ENCODE data around the gene TELO2. TPM values are rescaled to one million over a fixed set of nuclear protein-coding genes. Genes with fewer than 3 reads are reported as not detected.

The TELO2 gene
- total and polyA plus RNA-seq, 11 donors = 11.8 to 29.6 (median 17.0) TPM

DNA sequence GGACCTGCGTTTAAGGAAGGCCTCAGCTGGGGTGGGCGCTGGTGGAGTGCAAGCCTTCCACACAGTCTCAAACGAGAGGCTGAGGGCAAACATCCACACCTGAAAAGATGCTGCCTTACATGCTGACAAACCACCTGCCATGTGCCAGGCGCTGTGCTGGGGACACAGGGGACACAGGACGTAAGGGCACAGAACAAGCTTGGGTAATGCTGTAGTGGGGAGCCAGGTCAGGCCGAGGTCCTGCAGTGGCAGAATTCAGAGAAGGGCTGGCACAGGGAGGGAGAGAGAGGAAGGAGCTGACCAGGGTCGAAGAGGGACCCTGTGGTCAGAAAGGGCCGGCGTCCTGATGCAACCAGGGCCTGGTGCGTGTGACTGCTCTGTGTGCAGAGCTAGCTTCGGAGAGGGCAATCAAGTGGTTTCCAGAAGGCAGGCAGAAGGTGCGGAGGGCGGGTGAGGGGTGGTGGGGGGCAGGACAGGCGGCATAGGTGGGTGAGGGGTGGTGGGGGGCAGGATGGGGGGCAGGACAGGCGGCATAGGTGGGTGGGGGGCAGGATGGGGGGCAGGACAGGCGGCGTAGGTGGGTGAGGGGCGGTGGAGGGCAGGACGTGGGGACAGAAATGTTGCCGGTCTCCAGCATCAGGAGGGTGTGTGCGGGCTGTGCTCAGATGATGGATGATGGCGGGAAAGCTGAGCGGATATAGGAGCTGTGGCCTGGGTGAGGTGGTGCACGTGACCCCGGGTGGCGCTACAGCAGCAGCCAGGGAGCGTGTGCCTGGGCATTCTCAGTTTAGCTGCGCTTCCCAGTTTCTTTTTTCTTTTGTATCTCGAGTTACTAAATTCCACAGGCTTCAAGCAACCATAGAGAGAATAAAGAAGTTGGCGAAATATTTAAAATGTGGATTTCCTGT is 18.8 kb downstream of the TELO2 start:
- peaks cover 0 to 18% (median 3%) of the 10 kb centered on the region in 12 donors for H3K9me3 ChIP-seq
- DNase-seq = no peak
- TF ChIP-seq, protein P1, sequence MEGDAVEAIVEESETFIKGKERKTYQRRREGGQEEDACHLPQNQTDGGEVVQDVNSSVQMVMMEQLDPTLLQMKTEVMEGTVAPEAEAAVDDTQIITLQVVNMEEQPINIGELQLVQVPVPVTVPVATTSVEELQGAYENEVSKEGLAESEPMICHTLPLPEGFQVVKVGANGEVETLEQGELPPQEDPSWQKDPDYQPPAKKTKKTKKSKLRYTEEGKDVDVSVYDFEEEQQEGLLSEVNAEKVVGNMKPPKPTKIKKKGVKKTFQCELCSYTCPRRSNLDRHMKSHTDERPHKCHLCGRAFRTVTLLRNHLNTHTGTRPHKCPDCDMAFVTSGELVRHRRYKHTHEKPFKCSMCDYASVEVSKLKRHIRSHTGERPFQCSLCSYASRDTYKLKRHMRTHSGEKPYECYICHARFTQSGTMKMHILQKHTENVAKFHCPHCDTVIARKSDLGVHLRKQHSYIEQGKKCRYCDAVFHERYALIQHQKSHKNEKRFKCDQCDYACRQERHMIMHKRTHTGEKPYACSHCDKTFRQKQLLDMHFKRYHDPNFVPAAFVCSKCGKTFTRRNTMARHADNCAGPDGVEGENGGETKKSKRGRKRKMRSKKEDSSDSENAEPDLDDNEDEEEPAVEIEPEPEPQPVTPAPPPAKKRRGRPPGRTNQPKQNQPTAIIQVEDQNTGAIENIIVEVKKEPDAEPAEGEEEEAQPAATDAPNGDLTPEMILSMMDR (IDR thresholded peaks at IDR 0.05) = no peak
- no peak for TF ChIP-seq POLR2A (IDR thresholded peaks at IDR 0.05)
- no peaks in the 10 kb centered on the region for H3K27me3 ChIP-seq
- peaks cover 0 to 22% (median 5%) of the 10 kb centered on the region in 9 donors for H3K36me3 ChIP-seq
- H3K4me1 ChIP-seq = peaks cover 6 to 44% (median 24%) of the 10 kb centered on the region in 12 donors
- WGBS, 4 donors = 81 to 84% (median 83%) methylated on average over 30 of the region's 30 CpGs
- no peak overlapping the region for H3K4me3 ChIP-seq
- H3K27ac ChIP-seq = peak overlapping the region in 4 of 12 donors; percentile 9 to 95 (median 24)
- ATAC-seq = no peak
- intact Hi-C loops (cut with DNase I) = loop anchor here in 1 of 10 donors (2.0 kb wide), 1 partner anchor 21 kb away; the partner anchor contains the start of gene TMEM204

DNA sequence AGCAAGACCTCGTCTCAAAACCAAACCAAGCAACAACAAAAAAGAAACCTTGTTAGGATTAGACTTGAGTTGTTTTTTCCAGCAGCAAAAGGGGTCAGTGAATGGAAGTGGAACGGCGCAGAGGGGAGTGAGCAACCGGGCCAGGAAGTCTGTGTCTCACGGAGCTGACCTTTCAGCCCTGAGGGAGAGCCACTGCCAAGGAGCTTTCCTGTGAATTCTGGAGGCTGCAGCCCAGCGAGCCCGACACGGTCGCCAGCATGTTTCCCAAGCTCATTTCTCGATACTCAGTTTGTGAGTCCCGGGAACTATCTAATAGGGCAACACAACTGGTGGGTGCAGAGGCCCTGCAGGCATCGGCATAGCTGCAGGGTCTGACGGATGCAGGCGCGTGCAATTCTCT is 19.6 kb downstream of the TELO2 start:
- Histone ChIP-seq H3K4me1 (peaks cover 6 to 44% (median 24%) of the 10 kb centered on the region in 12 donors), H3K4me3 (no peak overlapping the region), H3K27me3 (no peaks in the 10 kb centered on the region), H3K27ac (peak overlapping the region in 5 of 12 donors; percentile 7 to 59 (median 25)), H3K9me3 (peaks cover 0 to 18% (median 3%) of the 10 kb centered on the region in 12 donors), H3K36me3 (peaks cover 0 to 17% (median 0%) of the 10 kb centered on the region in 9 donors)
- DNase-seq = no peak
- TF ChIP-seq POLR2A (IDR thresholded peaks at IDR 0.05) = no peak
- TF ChIP-seq, protein P1 (IDR thresholded peaks at IDR 0.05) = no peak
- intact Hi-C loops (cut with DNase I) = loop anchor here in 1 of 10 donors (2.0 kb wide), 1 partner anchor 20 kb away; the partner anchor contains the start of gene TMEM204
- no peak for ATAC-seq
- 56 to 74% (median 72%) methylated on average over 15 of the region's 15 CpGs for WGBS, 4 donors

DNA sequence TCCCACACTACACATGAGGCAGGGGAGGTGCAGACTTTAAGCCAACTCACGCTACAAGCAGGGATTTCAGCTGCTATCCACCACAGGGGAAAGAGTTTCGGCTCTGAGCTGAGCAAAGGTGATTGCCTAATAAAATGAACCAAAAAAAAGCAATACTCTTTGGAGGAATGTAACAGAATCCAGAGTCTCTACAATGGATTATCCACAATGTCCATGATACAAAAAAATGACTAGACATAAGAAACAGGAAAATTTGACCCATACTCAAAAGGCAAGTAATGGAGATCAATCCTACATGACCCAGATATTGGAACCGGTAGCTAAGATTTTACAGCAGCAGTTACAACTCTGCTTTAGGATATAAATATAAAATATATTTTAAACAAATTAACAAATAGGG is 21.3 kb downstream of the TELO2 start:
- Histone ChIP-seq H3K27me3 (no peaks in the 10 kb centered on the region), H3K4me3 (no peak overlapping the region), H3K27ac (no peak overlapping the region), H3K9me3 (peaks cover 0 to 18% (median 3%) of the 10 kb centered on the region in 12 donors), H3K36me3 (peaks cover 0 to 20% (median 3%) of the 10 kb centered on the region in 9 donors), H3K4me1 (peaks cover under 1 to 32% (median 12%) of the 10 kb centered on the region in 12 donors)
- ATAC-seq = no peak
- no peak for DNase-seq
- TF ChIP-seq, protein P1 (IDR thresholded peaks at IDR 0.05) = no peak
- no peak for TF ChIP-seq POLR2A (IDR thresholded peaks at IDR 0.05)
- 61 to 100% (median 90%) methylated on average over 3 of the region's 3 CpGs for WGBS, 4 donors
- intact Hi-C loops (cut with DNase I) = no loop called here

DNA sequence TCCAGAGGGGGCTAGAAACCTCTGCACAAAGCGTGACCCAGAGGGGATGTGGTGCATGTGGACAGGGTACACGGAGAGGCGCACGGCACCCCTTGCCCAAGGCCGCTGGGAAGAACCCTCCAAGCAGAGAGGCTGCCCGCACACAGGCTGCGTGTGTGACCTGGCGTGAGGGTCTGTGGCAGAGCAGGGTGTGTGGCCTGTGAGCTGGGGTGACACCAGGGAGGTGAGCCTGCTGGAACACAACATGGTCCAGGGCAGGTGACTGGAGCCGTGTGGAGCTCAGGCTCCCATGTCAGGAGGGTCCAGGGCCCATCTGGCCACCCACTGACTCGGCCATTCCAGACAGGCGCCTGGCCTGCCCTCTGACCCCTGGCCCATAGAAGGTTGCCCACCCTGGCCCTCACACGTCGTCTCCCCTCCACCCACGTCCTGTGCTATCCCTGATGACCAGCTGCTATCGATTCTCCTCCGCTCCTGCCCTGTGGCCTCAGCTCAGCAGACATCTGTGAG is 25.5 kb downstream of the TELO2 start:
- 92 to 95% (median 94%) methylated on average over 14 to 16 of the region's 16 CpGs for WGBS, 4 donors
- Histone ChIP-seq H3K4me1 (no peaks in the 10 kb centered on the region), H3K27ac (no peak overlapping the region), H3K9me3 (peaks cover 0 to 18% (median 3%) of the 10 kb centered on the region in 12 donors), H3K4me3 (no peak overlapping the region), H3K36me3 (peaks cover 0 to 27% (median 8%) of the 10 kb centered on the region in 9 donors), H3K27me3 (no peaks in the 10 kb centered on the region)
- TF ChIP-seq, protein P1 (IDR thresholded peaks at IDR 0.05) = no peak
- TF ChIP-seq POLR2A (IDR thresholded peaks at IDR 0.05) = no peak
- no peak for DNase-seq
- ATAC-seq = peak in 1 of 4 donors; percentile 27
- intact Hi-C loops (cut with DNase I) = no loop called here
